B cell (primary cell): ENCODE measurements around the gene BEND4. TPM values are rescaled to one million over a fixed set of nuclear protein-coding genes. Genes with fewer than 3 reads are reported as not detected.
A peak's percentile ranks its signal among the peaks of the same experiment; 100 is the strongest.

Experiments used
- ATAC-seq: fragments of 200-7000 bp; cut with Tn5 transposase; one replicate; pipeline ENCODE4 v1.10.0; 2021; ENCODE audit warnings: low read depth, mild to moderate bottlenecking, moderate number of reproducible peaks, moderate library complexity
- CTCF ChIA-PET: fragments of 350-600 bp; sonication (Branson Sonifier 250); formaldehyde crosslinking; loops from one replicate; lab custom pipeline; 2021; ENCODE audit warnings: antibody characterized with exemption, inconsistent platforms; lab: Charles Lee
- POLR2A ChIA-PET: fragments of 350-600 bp; sonication (Branson Sonifier 250); formaldehyde crosslinking; loops from one replicate; lab custom pipeline; 2021; ENCODE audit warnings: antibody characterized with exemption; lab: Charles Lee
- DNase-seq: peaks from one replicate; pipeline ENCODE4 v3.0.0; 2013
- H2AFZ ChIP-seq: 2 replicates; pipeline ENCODE4 v1.6.1; 2012; ENCODE audit warnings: mild to moderate bottlenecking, low read depth, low read length; ENCODE audit not compliant: insufficient read depth, poor library complexity, severe bottlenecking
- H3K27ac ChIP-seq, 2 donors: 1 replicate in 1 of 2; 2 replicates in 1 of 2; pipeline ENCODE4 v1.5.1; 2012 to 2013; ENCODE audit warnings: low read length in 2 of 2, mild to moderate bottlenecking in 2 of 2, moderate library complexity in 1 of 2
- H3K27me3 ChIP-seq, 4 experiments: fragments of 200-600 bp in 1 of 4; sonication (generic) in 1 of 4; replicated peaks in 1 of 4; 1 replicate in 2 of 4; 2 replicates in 2 of 4; pipeline versions ENCODE4 v1.6.1 to v1.7.0; 2013 to 2016; ENCODE audit warnings: low read length in 3 of 4, mild to moderate bottlenecking in 2 of 4, mixed read lengths in 1 of 4, moderate library complexity in 1 of 4; ENCODE audit not compliant: insufficient read depth in 4 of 4, control insufficient read depth in 3 of 4; ENCODE audit errors: control extremely low read depth in 1 of 4
- H3K36me3 ChIP-seq, 2 experiments: replicated peaks in 1 of 2; 1 replicate in 1 of 2; 2 replicates in 1 of 2; pipeline versions ENCODE4 v1.6.1 to v1.7.1; 2013; ENCODE audit warnings: low read length in 1 of 2; ENCODE audit not compliant: insufficient read depth in 2 of 2, control insufficient read depth in 1 of 2; ENCODE audit errors: control extremely low read depth in 1 of 2, extremely low read depth in 1 of 2
- H3K4me1 ChIP-seq, 2 donors: fragments of 200-600 bp in 1 of 2; sonication (generic) in 1 of 2; 1 replicate in 1 of 2; 2 replicates in 1 of 2; pipeline versions ENCODE4 v1.5.1 to v1.6.1; 2013 to 2017; ENCODE audit warnings: low read length in 2 of 2; ENCODE audit not compliant: control insufficient read depth in 2 of 2, insufficient read depth in 2 of 2
- H3K4me2 ChIP-seq: replicated peaks from 2 replicates; pipeline ENCODE3; 2012; ENCODE audit warnings: mild to moderate bottlenecking, low read depth, low read length; ENCODE audit not compliant: poor library complexity, severe bottlenecking
- H3K4me3 ChIP-seq, 5 experiments: fragments of 200-600 bp in 1 of 5; sonication (generic) in 1 of 5; 1 replicate in 3 of 5; 2 replicates in 2 of 5; pipeline versions ENCODE4 v1.5.1 to v1.7.0; 2011 to 2016; ENCODE audit warnings: low read length in 4 of 5, mild to moderate bottlenecking in 4 of 5, low read depth in 2 of 5, control low read depth in 1 of 5, moderate library complexity in 1 of 5; ENCODE audit not compliant: insufficient read depth in 1 of 5; ENCODE audit errors: control extremely low read depth in 1 of 5, extremely low read depth in 1 of 5
- H3K79me2 ChIP-seq: fragments of 200-600 bp; sonication (generic); one replicate; pipeline ENCODE4 v1.6.0; 2016; ENCODE audit warnings: low read length; ENCODE audit not compliant: control insufficient read depth, insufficient read depth
- H3K9ac ChIP-seq: fragments of 200-600 bp; sonication (generic); 2 replicates; pipeline ENCODE4 v1.6.1; 2017; ENCODE audit warnings: mild to moderate bottlenecking, low read length, moderate library complexity
- H3K9me3 ChIP-seq, 3 donors: one replicate each; pipeline versions ENCODE4 v1.6.1 to v1.7.1; 2013; ENCODE audit warnings: low read length in 2 of 3; ENCODE audit not compliant: control insufficient read depth in 2 of 3, insufficient read depth in 1 of 3; ENCODE audit errors: control extremely low read depth in 1 of 3
- H4K20me1 ChIP-seq: 2 replicates; pipeline ENCODE4 v1.6.0; 2012; ENCODE audit warnings: mild to moderate bottlenecking, low read length; ENCODE audit not compliant: insufficient read depth, control insufficient read depth, poor library complexity, severe bottlenecking
- H3K27ac Mint-ChIP-seq: one replicate; pipeline ENCODE4 v1.8.0; 2021; ENCODE audit warnings: mixed read lengths
- H3K27me3 Mint-ChIP-seq: one replicate; pipeline ENCODE4 v1.8.0; 2021; ENCODE audit warnings: mixed read lengths
- H3K4me1 Mint-ChIP-seq: one replicate; pipeline ENCODE4 v1.8.0; 2021; ENCODE audit warnings: mixed read lengths
- H3K4me3 Mint-ChIP-seq: one replicate; pipeline ENCODE4 v1.8.0; 2021; ENCODE audit warnings: mixed read lengths
- H3K9me3 Mint-ChIP-seq: one replicate; pipeline ENCODE4 v1.8.0; 2022; ENCODE audit warnings: mixed read lengths; ENCODE audit not compliant: insufficient read depth
- CTCF ChIP-seq: fragments of 200-600 bp; IDR thresholded peaks from one replicate; pipeline ENCODE4 v1.8.0; 2022; ENCODE audit warnings: antibody characterized with exemption, mild to moderate bottlenecking
- EZH2 ChIP-seq: IDR thresholded peaks from 2 replicates; pipeline ENCODE4 v1.6.1; 2012; ENCODE audit warnings: borderline replicate concordance, low read depth, mild to moderate bottlenecking, moderate library complexity, low read length; ENCODE audit not compliant: insufficient read depth, poor library complexity, severe bottlenecking
- WGBS: methylation state at CpG from one replicate; pipeline ENCODE4 v1.1.5; 2013; ENCODE audit warnings: missing lambda C conversion rate; ENCODE audit not compliant: insufficient coverage; 5-methylcytosine and 5-hydroxymethylcytosine counted together
- intact Hi-C: fragments of 100-400 bp; cut with micrococcal nuclease; formaldehyde crosslinking; loops from one replicate; pipeline ENCODE4 v1.10.0; 2022
- polyA minus RNA-seq: library from RNA; depleted of rRNA, polyadenylated mRNA; stranded (reverse); fragments of >200 nt; gene quantifications from 2 replicates; pipeline ENCODE4 v1.2.3, GENCODE V29; 2012
- polyA plus RNA-seq: library from polyadenylated mRNA; depleted of rRNA; stranded (reverse); fragments of >200 nt; gene quantifications from 2 replicates; pipeline ENCODE4 v1.2.3, GENCODE V29; 2012
- total RNA-seq, 2 donors: library from RNA; stranded (reverse); fragments of 120-200 nt in 1 of 2; gene quantifications; 1 replicate in 1 of 2; 2 replicates in 1 of 2; pipeline versions ENCODE4 v1.2.3 to v1.2.4, GENCODE V29; 2013 to 2022

BEND4 gene
- total RNA-seq (18.6 and 20.4 TPM in 2 replicates), polyA plus RNA-seq (4.3 and 7.2 TPM in 2 replicates), polyA minus RNA-seq (9.3 and 12.1 TPM in 2 replicates)
- 5.7 TPM for total RNA-seq (2013)

GRCh38 chr4:42152507-42153504 is at the start of gene BEND4:
Gene BEND4, minus strand, starts transcription at chr4:42152655. Its CDS starts 512 bp downstream, at chr4:42152143.
- ATAC-seq (peak; percentile 53), DNase-seq (no peak)
- H3K27me3 Mint-ChIP-seq: no peaks in the 10 kb centered on the region
- peak within 1 kb of the TSS; percentile 89 for H3K27ac Mint-ChIP-seq
- Histone ChIP-seq H3K9ac (peak within 1 kb of the TSS; percentile 78), H3K4me2 (peak within 1 kb of the TSS; percentile 90), H2AFZ (peak within 1 kb of the TSS; percentile 94), H3K4me3 (peak within 1 kb of the TSS; percentile 48 to 82 (median 78)), H3K27me3 (peaks cover 0 to 10% (median 0%) of the 10 kb centered on the region in 4 experiments), H3K9me3 (no peaks in the 10 kb centered on the region), H3K36me3 (no peaks in the 10 kb centered on the region), H3K4me1 (peaks cover 15 to 22% of the 10 kb centered on the region in 2 donors), H3K79me2 (peaks cover 42% of the 10 kb centered on the region), H4K20me1 (no peaks in the 10 kb centered on the region), H3K27ac (peak within 1 kb of the TSS in 1 of 2 donors; percentile 75)
- TF ChIP-seq EZH2: no peak
- TF ChIP-seq CTCF: no peak
- H3K9me3 Mint-ChIP-seq: no peaks in the 10 kb centered on the region
- intact Hi-C loops: loop anchor here (1.0 to 5.0 kb wide), 4 partner anchors 14 to 504 kb away; partner anchors contain the start of genes ATP8A1 and SLC30A9
- peak within 1 kb of the TSS; percentile 92 for H3K4me3 Mint-ChIP-seq
- CTCF ChIA-PET: interaction anchor here (0.5 to 1.9 kb wide), 4 partner anchors 9 to 129 kb away, joined by 3 to 6 read pairs (median 3); no protein-coding TSS in a partner anchor
- POLR2A ChIA-PET: no interaction called here
- WGBS: 8% methylated on average over 37 of the region's 49 CpGs
- peaks cover 35% of the 10 kb centered on the region for H3K4me1 Mint-ChIP-seq
